ENCODE measurements around the gene CARD10. TPM values are rescaled to one million over a fixed set of nuclear protein-coding genes. Genes with fewer than 3 reads are reported as not detected.

CARD10 gene
- total and polyA plus RNA-seq, 2 of the 8 experiments (the other 6 are each of a cell fraction or from before 2014, with no cell fraction given) = 13.5 to 14.4 TPM

DNA sequence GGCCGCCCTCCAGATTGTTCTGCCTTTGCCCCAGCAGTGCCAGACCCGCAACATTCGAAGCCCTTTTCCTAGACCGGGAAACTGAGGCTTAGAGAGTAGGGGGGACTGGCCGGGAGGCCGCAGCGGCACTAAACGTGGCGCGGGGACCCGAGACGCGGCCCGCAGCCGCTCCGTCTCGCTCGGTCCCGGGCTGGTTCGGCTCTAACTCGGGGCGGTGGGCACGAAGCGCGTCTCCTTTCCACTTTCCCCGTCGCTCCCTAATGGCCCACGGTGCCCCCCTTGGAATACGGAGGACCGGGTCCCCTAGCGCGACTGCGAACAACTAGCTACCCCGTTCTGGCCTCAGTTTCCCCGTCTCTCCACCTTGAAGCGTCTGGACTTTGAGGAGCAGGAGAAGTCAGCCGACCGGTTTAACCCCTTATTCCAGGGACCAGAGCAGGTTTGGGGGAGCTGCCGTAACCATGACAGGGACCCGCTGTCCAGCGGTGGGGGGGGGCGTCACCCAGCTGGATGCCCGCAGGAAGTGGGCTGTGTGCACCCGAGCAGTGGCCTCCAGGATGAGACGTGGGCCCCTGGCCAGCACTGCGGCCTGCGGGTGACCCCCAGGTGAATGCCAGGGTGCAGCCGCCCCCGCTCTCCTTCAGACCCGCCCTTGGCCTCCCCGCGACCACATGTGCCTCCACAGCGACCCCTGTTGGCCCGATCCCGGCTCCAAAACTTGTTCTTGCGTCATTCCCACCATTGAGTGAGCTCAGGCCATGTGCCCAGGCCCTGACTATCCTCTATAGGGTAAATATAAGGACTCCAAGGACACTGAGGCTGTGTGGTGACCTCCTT lies 42.2 kb upstream of the CARD10 start (continued):
- TF ChIP-seq JUN (IDR thresholded peaks at IDR 0.05; ENCODE audit: low read depth, low read length) (no peak), SP2 (IDR thresholded peaks at IDR 0.05; ENCODE audit: low read length) (no peak), CTBP2 (IDR thresholded peaks at IDR 0.05; ENCODE audit: borderline replicate concordance, insufficient read depth, insufficient read length, low read length) (peak; percentile 15), TCF12 (IDR thresholded peaks at IDR 0.05; ENCODE audit: low read depth, low read length) (no peak), PHF8 (conservative IDR thresholded peaks at IDR 0.05; ENCODE audit: low read depth, low read length) (no peak), KDM5A (IDR thresholded peaks at IDR 0.05; ENCODE audit: low read length) (no peak)
- TF ChIP-seq, protein P1, sequence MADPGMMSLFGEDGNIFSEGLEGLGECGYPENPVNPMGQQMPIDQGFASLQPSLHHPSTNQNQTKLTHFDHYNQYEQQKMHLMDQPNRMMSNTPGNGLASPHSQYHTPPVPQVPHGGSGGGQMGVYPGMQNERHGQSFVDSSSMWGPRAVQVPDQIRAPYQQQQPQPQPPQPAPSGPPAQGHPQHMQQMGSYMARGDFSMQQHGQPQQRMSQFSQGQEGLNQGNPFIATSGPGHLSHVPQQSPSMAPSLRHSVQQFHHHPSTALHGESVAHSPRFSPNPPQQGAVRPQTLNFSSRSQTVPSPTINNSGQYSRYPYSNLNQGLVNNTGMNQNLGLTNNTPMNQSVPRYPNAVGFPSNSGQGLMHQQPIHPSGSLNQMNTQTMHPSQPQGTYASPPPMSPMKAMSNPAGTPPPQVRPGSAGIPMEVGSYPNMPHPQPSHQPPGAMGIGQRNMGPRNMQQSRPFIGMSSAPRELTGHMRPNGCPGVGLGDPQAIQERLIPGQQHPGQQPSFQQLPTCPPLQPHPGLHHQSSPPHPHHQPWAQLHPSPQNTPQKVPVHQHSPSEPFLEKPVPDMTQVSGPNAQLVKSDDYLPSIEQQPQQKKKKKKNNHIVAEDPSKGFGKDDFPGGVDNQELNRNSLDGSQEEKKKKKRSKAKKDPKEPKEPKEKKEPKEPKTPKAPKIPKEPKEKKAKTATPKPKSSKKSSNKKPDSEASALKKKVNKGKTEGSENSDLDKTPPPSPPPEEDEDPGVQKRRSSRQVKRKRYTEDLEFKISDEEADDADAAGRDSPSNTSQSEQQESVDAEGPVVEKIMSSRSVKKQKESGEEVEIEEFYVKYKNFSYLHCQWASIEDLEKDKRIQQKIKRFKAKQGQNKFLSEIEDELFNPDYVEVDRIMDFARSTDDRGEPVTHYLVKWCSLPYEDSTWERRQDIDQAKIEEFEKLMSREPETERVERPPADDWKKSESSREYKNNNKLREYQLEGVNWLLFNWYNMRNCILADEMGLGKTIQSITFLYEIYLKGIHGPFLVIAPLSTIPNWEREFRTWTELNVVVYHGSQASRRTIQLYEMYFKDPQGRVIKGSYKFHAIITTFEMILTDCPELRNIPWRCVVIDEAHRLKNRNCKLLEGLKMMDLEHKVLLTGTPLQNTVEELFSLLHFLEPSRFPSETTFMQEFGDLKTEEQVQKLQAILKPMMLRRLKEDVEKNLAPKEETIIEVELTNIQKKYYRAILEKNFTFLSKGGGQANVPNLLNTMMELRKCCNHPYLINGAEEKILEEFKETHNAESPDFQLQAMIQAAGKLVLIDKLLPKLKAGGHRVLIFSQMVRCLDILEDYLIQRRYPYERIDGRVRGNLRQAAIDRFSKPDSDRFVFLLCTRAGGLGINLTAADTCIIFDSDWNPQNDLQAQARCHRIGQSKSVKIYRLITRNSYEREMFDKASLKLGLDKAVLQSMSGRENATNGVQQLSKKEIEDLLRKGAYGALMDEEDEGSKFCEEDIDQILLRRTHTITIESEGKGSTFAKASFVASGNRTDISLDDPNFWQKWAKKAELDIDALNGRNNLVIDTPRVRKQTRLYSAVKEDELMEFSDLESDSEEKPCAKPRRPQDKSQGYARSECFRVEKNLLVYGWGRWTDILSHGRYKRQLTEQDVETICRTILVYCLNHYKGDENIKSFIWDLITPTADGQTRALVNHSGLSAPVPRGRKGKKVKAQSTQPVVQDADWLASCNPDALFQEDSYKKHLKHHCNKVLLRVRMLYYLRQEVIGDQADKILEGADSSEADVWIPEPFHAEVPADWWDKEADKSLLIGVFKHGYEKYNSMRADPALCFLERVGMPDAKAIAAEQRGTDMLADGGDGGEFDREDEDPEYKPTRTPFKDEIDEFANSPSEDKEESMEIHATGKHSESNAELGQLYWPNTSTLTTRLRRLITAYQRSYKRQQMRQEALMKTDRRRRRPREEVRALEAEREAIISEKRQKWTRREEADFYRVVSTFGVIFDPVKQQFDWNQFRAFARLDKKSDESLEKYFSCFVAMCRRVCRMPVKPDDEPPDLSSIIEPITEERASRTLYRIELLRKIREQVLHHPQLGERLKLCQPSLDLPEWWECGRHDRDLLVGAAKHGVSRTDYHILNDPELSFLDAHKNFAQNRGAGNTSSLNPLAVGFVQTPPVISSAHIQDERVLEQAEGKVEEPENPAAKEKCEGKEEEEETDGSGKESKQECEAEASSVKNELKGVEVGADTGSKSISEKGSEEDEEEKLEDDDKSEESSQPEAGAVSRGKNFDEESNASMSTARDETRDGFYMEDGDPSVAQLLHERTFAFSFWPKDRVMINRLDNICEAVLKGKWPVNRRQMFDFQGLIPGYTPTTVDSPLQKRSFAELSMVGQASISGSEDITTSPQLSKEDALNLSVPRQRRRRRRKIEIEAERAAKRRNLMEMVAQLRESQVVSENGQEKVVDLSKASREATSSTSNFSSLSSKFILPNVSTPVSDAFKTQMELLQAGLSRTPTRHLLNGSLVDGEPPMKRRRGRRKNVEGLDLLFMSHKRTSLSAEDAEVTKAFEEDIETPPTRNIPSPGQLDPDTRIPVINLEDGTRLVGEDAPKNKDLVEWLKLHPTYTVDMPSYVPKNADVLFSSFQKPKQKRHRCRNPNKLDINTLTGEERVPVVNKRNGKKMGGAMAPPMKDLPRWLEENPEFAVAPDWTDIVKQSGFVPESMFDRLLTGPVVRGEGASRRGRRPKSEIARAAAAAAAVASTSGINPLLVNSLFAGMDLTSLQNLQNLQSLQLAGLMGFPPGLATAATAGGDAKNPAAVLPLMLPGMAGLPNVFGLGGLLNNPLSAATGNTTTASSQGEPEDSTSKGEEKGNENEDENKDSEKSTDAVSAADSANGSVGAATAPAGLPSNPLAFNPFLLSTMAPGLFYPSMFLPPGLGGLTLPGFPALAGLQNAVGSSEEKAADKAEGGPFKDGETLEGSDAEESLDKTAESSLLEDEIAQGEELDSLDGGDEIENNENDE (IDR thresholded peaks at IDR 0.05; ENCODE audit: insufficient replicate concordance, low read length) = no peak
- TF ChIP-seq, protein P2, sequence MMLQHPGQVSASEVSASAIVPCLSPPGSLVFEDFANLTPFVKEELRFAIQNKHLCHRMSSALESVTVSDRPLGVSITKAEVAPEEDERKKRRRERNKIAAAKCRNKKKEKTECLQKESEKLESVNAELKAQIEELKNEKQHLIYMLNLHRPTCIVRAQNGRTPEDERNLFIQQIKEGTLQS (IDR thresholded peaks at IDR 0.05; ENCODE audit: insufficient read depth, low read depth, low read length) = peak; percentile 95
- TF ChIP-seq, protein P3, sequence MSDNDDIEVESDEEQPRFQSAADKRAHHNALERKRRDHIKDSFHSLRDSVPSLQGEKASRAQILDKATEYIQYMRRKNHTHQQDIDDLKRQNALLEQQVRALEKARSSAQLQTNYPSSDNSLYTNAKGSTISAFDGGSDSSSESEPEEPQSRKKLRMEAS (IDR thresholded peaks at IDR 0.05) = peak; percentile 99
